Retinal pigment epithelial cell (primary cell): ENCODE data around the gene NSUN3.
"Not testable (repeated sequence)": the region's sequence is repeated elsewhere in the genome, so short reads cannot be mapped to it uniquely, and the experiment has no call there.

Experiments
- DNase-seq: peaks from one replicate; pipeline ENCODE4 v3.0.0-alpha.2; 2010; ENCODE audit warnings: low read depth
- H3K4me3 ChIP-seq: 2 replicates; pipeline ENCODE4 v1.5.1; 2011; ENCODE audit warnings: mild to moderate bottlenecking, low read length, control low read depth, moderate library complexity
- CTCF ChIP-seq: conservative IDR thresholded peaks from 2 replicates; pipeline ENCODE4 v1.5.1; 2011; ENCODE audit warnings: low read depth, low read length, control low read depth, inconsistent platforms

The NSUN3 gene

DNA sequence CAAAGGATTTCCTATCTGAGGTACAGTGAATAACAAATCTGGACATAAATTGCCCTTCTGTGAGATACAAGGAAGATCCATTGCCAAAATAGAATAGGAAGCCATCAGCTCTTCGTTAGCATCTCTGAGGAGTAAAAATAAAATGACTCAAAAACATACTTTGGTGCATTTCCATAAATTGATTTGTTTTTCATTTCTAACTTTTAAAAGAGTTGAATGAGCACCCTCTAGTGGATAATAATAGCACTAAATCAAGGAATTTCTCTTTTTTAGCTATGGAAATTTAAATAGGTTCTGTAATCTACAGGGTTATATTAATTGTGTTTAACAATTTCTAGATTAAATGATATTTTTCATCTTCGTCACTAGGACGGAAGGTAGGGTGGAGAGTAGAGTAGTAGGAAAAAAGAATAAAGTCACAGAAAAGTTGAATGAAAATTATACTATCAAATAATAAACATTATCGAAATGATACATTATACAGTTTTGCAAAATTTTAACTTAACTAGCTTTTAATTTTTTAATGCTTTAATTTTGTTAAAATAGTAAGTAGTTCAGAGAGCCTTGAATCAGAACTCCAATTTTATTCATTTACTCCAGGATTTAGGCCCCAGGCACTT lies 6.4 kb downstream of the NSUN3 start:
- DNase-seq: no peak
- TF ChIP-seq CTCF: peak; percentile 30
- H3K4me3 ChIP-seq: no peak overlapping the region

DNA sequence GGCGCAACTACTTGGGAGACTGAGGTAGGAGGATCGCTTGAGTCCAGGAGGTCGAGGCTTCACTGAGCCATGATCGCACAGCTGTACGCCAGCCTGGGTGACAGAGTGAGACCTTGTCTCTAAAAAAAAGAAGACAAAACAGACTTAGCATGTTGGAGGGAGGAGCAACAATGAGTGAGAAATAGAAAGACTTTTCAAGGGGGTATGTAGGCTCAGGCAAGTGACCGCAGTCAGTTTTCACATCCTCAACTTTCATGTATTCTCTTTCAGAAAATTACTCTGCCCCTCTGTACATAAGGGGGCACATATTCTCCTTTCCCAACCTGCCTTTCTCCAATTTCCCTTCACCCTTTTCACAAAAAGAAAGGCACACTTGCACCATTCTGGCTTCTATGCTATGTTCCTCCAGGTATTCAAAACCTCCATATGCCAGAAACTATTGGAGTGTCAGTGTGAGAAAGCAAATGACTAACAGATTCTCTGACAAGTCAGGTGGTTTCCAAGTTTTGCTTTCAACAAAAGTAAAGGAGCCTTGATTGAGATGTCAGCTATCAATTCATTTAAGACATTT lies 7.6 kb downstream of the NSUN3 start:
- H3K4me3 ChIP-seq: no peak overlapping the region
- no peak for TF ChIP-seq CTCF
- DNase-seq: no peak

DNA sequence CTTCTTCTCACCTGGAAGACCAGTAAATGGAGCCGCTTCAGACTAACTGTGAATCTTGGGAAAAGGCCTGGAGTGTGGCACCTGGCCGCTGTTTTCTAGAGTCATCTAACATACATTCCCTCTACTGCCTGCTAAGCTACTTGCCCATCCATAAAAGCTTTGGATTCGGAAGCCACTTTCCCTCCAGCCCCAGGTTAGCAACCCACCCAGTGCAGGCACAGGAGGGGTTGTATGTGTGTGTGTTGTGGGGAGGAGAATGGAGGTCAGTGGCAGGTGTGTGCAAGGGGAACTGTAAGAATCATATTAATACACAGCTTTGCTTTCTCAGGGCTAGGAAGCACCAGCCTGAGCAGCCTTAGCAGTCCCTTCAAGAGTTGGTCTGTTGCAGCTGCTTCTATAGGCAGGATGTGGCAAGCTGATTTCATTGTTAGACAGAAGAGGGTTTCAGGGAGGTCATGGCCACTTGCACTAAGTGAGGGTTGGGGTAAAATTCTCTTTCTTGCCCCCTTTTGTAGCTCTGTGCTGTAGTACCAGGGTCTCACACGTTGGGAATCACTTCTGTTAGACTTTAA lies 8.9 kb downstream of the NSUN3 start:
- no peak for TF ChIP-seq CTCF
- no peak for DNase-seq
- no peak overlapping the region for H3K4me3 ChIP-seq

GRCh38 chr3:94076055-94076454 lies 13.2 kb downstream of the NSUN3 start:
- TF ChIP-seq CTCF: no peak
- no peak for DNase-seq
- H3K4me3 ChIP-seq: no peak overlapping the region

- DNase-seq: not testable (repeated sequence)
Observed at GRCh38 chr3:94080552-94080951, 17.7 kb downstream of the NSUN3 start.

DNA sequence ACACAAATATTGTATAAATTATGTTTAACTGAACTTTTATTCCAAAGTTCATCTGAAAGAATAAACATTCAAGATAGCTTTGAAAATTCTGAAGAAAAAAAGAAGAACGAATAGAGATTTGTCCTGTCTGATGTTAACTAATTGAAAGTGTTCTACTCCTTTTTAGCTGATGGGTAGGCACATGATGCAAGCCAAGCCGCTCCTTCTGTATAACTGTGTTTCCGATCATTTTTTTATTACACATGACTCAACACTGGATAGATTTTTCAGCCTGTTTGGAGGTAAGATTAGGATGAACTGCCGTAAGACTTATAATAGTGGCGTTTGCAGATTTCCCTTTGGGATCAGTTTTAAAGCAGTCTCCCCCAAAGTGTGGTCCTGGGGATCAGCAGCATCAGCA lies 19.0 kb downstream of the NSUN3 start:
- no peak for TF ChIP-seq CTCF
- no peak overlapping the region for H3K4me3 ChIP-seq
- no peak for DNase-seq

More at GRCh38 chr3:94080552-94080951, 17.7 kb downstream of the NSUN3 start:
- H3K4me3 ChIP-seq: not testable (repeated sequence)

DNA sequence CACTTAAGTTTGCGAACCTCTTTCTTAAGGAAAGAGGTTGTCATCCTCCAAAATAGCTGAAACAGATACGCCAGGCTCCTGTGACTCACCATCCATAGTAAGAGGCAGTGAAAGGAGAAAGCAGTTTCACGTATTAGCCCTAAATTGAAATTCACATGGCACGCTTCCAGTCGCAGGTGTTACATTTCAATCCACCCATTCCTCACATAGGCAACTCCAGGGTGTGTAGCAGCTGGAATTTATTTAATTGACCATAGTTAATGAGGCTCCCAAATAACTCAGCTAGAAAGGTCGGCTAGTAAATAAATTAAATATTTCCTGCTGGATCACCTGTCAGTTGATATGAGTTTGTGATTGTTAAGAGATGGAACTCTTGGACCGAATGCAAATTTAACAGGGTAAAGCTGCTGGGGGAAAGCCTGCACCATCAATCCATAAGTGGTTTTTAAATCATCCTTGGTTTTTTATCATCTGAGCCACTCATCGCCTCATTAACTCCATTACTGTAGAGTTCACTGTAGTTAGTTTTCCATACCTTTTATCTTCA lies 19.6 kb downstream of the NSUN3 start:
- no peak overlapping the region for H3K4me3 ChIP-seq
- TF ChIP-seq CTCF: no peak
- DNase-seq: no peak
